Ascending aorta (tissue), 2 donors: ENCODE data around the gene DIO3. TPM values are rescaled to one million over a fixed set of nuclear protein-coding genes. Genes with fewer than 3 reads are reported as not detected.

Source experiments
- DNase-seq, 2 donors: peaks; one replicate each; pipeline ENCODE4 v3.0.0-alpha.2; 2019; ENCODE audit warnings: low spot score in 2 of 2
- H3K27ac ChIP-seq, 2 donors: fragments of 200-600 bp; sonication (generic); one replicate each; pipeline ENCODE4 v1.5.1; 2016 to 2017; ENCODE audit warnings: mild to moderate bottlenecking in 1 of 2
- H3K27me3 ChIP-seq: fragments of 200-600 bp; sonication (generic); one replicate; pipeline ENCODE4 v1.5.1; 2017
- H3K36me3 ChIP-seq, 2 donors: fragments of 200-600 bp; sonication (generic); one replicate each; pipeline ENCODE4 v1.5.1; 2016
- H3K4me1 ChIP-seq, 2 donors: fragments of 200-600 bp; sonication (generic); one replicate each; pipeline ENCODE4 v1.5.1; 2016 to 2017; ENCODE audit warnings: mild to moderate bottlenecking in 1 of 2
- H3K4me3 ChIP-seq, 2 donors: fragments of 200-600 bp; sonication (generic); one replicate each; pipeline ENCODE4 v1.5.1; 2016 to 2017; ENCODE audit warnings: mild to moderate bottlenecking in 1 of 2
- H3K9me3 ChIP-seq, 2 donors: fragments of 200-600 bp; sonication (generic); one replicate each; pipeline ENCODE4 v1.5.1; 2016
- CTCF ChIP-seq, 3 experiments: fragments of 200-600 bp in 2 of 3; fragments of 450-650 bp in 1 of 3; sonication (generic) in 2 of 3; IDR thresholded peaks; one replicate each; pipeline ENCODE4 v1.5.1; 2016 to 2019; ENCODE audit warnings: antibody characterized with exemption in 3 of 3, mild to moderate bottlenecking in 1 of 3, moderate library complexity in 1 of 3
- intact Hi-C: fragments of 100-400 bp; cut with DNase I; formaldehyde crosslinking; loops from one replicate; pipeline ENCODE4 v1.15.1; 2023
- total RNA-seq: library from RNA; depleted of rRNA; stranded (reverse); fragments of >200 nt; gene quantifications from one replicate; pipeline ENCODE4 v1.1.0, GENCODE V29; 2016

DIO3 gene
- total RNA-seq, 1 donor from 2014 or later = not detected

- Histone ChIP-seq H3K27ac (no peak overlapping the region), H3K27me3 (no peaks in the 10 kb centered on the region), H3K9me3 (no peaks in the 10 kb centered on the region), H3K4me3 (no peak overlapping the region), H3K4me1 (no peaks in the 10 kb centered on the region), H3K36me3 (no peaks in the 10 kb centered on the region)
- intact Hi-C loops = loop anchor here (10.0 kb wide), 1 partner anchor 1889 kb away; no protein-coding TSS in a partner anchor
- TF ChIP-seq CTCF (IDR thresholded peaks at IDR 0.05) = no peak
- no peak for DNase-seq
Observed at GRCh38 chr14:101543814-101544213, 17.5 kb upstream of the DIO3 start.

GRCh38 chr14:101544550-101544949 lies 16.7 kb upstream of the DIO3 start:
- TF ChIP-seq CTCF (IDR thresholded peaks at IDR 0.05) = no peak
- Histone ChIP-seq H3K4me1 (no peaks in the 10 kb centered on the region), H3K27ac (no peak overlapping the region), H3K9me3 (no peaks in the 10 kb centered on the region), H3K27me3 (no peaks in the 10 kb centered on the region), H3K4me3 (no peak overlapping the region), H3K36me3 (no peaks in the 10 kb centered on the region)
- DNase-seq = no peak
- intact Hi-C loops = loop anchor here (10.0 kb wide), 1 partner anchor 1890 kb away; no protein-coding TSS in a partner anchor

- DNase-seq = no peak
- Histone ChIP-seq H3K36me3 (no peaks in the 10 kb centered on the region), H3K9me3 (no peaks in the 10 kb centered on the region), H3K4me1 (no peaks in the 10 kb centered on the region), H3K27me3 (no peaks in the 10 kb centered on the region), H3K4me3 (no peak overlapping the region), H3K27ac (no peak overlapping the region)
- intact Hi-C loops = loop anchor here (10.0 kb wide), 1 partner anchor 1892 kb away; no protein-coding TSS in a partner anchor
- no peak for TF ChIP-seq CTCF (IDR thresholded peaks at IDR 0.05)
Observed at GRCh38 chr14:101546706-101547105, 14.6 kb upstream of the DIO3 start.

- H3K27ac ChIP-seq = no peak overlapping the region
- intact Hi-C loops = loop anchor here (10.0 kb wide), 1 partner anchor 1892 kb away; no protein-coding TSS in a partner anchor
- DNase-seq = no peak
- no peaks in the 10 kb centered on the region for H3K36me3 ChIP-seq
- no peaks in the 10 kb centered on the region for H3K4me1 ChIP-seq
- H3K4me3 ChIP-seq = no peak overlapping the region
- H3K9me3 ChIP-seq = no peaks in the 10 kb centered on the region
- no peaks in the 10 kb centered on the region for H3K27me3 ChIP-seq
- TF ChIP-seq CTCF (IDR thresholded peaks at IDR 0.05) = no peak
Observed at GRCh38 chr14:101547107-101547738, 14.1 kb upstream of the DIO3 start.

GRCh38 chr14:101547961-101548669 lies 13.2 kb upstream of the DIO3 start:
- TF ChIP-seq CTCF (IDR thresholded peaks at IDR 0.05) = no peak
- DNase-seq = no peak
- Histone ChIP-seq H3K27ac (no peak overlapping the region), H3K27me3 (no peaks in the 10 kb centered on the region), H3K4me3 (no peak overlapping the region), H3K36me3 (no peaks in the 10 kb centered on the region), H3K4me1 (no peaks in the 10 kb centered on the region), H3K9me3 (no peaks in the 10 kb centered on the region)
- intact Hi-C loops = loop anchor here (10.0 kb wide), 1 partner anchor 1893 kb away; no protein-coding TSS in a partner anchor
